H1 (cell line): ENCODE results near the gene PRDX2. TPM values are rescaled to one million over a fixed set of nuclear protein-coding genes. Genes with fewer than 3 reads are reported as not detected.

Experiments
- CREB1 ChIP-seq: IDR thresholded peaks from 2 replicates; pipeline ENCODE4 v1.6.1; 2012; ENCODE audit warnings: inconsistent platforms
- CTCF ChIP-seq, 3 experiments: IDR thresholded peaks; 1 replicate in 2 of 3; 2 replicates in 1 of 3; pipeline versions ENCODE4 v1.5.1 to v1.6.1; 2011; ENCODE audit warnings: low read length in 3 of 3, mild to moderate bottlenecking in 3 of 3, inconsistent platforms in 2 of 3, low read depth in 1 of 3, moderate library complexity in 1 of 3; ENCODE audit not compliant: insufficient read depth in 1 of 3; ENCODE audit errors: control extremely low read depth in 1 of 3
- EGR1 ChIP-seq: IDR thresholded peaks from 2 replicates; pipeline ENCODE4 v1.6.1; 2011; ENCODE audit warnings: low read depth, low read length, borderline replicate concordance
- HDAC2 ChIP-seq, 2 experiments: fragments of 300-600 bp in 1 of 2; sonication (generic) in 1 of 2; IDR thresholded peaks; 2 replicates each; pipeline ENCODE4 v1.6.1; 2011 to 2012; ENCODE audit warnings: low read depth in 2 of 2, low read length in 2 of 2, mild to moderate bottlenecking in 2 of 2, moderate library complexity in 2 of 2, borderline replicate concordance in 1 of 2, inconsistent platforms in 1 of 2
- NRF1 ChIP-seq: IDR thresholded peaks from 2 replicates; pipeline ENCODE4 v1.6.1; 2011; ENCODE audit warnings: mild to moderate bottlenecking, low read depth, low read length, improper control_type of control experiment
- TAF1 ChIP-seq: IDR thresholded peaks from 2 replicates; pipeline ENCODE4 v1.6.1; 2011; ENCODE audit warnings: mild to moderate bottlenecking, low read depth, low read length
- TEAD4 ChIP-seq: IDR thresholded peaks from 2 replicates; pipeline ENCODE4 v1.6.1; 2012; ENCODE audit warnings: low read depth, low read length, inconsistent platforms, mixed read lengths
- polyA plus RNA-seq, 7 experiments: library from polyadenylated mRNA; depleted of rRNA in 3 of 7; stranded (reverse) in 5 of 7; unstranded in 2 of 7; fragments of >200 nt in 5 of 7; fragments of 200-250 nt in 2 of 7; gene quantifications; 1 replicate in 5 of 7; 2 replicates in 1 of 7; 4 replicates in 1 of 7; pipeline versions ENCODE4 v1.2.1 to v1.2.3, GENCODE V29; 2011 to 2013; ENCODE audit warnings: missing spikeins in 2 of 7, mixed read lengths in 2 of 7
- total RNA-seq: library from RNA; stranded (reverse); fragmentation: NEBNext Ultra II Directional; extraction: Animal tissue kit (Norgen Biotek cat#: 25700); gene quantifications from 2 replicates; pipeline ENCODE4 v1.2.1, GENCODE V29; 2021
- TF ChIP-seq, protein P1 (sequence below): IDR thresholded peaks from 2 replicates; pipeline ENCODE4 v1.6.1; 2012; ENCODE audit warnings: inconsistent platforms
- TF ChIP-seq, protein P2 (sequence below): IDR thresholded peaks from 2 replicates; pipeline ENCODE4 v1.6.1; 2012; ENCODE audit warnings: inconsistent platforms
- TF ChIP-seq, protein P3 (sequence below): IDR thresholded peaks from 2 replicates; pipeline ENCODE4 v1.6.1; 2011; ENCODE audit warnings: low read depth, mild to moderate bottlenecking, low read length; ENCODE audit not compliant: insufficient read depth

The PRDX2 gene
- total and polyA plus RNA-seq, 2 of the 8 experiments (the other 6 are each of a cell fraction or from before 2014, with no cell fraction given), result 380 to 748 TPM

DNA sequence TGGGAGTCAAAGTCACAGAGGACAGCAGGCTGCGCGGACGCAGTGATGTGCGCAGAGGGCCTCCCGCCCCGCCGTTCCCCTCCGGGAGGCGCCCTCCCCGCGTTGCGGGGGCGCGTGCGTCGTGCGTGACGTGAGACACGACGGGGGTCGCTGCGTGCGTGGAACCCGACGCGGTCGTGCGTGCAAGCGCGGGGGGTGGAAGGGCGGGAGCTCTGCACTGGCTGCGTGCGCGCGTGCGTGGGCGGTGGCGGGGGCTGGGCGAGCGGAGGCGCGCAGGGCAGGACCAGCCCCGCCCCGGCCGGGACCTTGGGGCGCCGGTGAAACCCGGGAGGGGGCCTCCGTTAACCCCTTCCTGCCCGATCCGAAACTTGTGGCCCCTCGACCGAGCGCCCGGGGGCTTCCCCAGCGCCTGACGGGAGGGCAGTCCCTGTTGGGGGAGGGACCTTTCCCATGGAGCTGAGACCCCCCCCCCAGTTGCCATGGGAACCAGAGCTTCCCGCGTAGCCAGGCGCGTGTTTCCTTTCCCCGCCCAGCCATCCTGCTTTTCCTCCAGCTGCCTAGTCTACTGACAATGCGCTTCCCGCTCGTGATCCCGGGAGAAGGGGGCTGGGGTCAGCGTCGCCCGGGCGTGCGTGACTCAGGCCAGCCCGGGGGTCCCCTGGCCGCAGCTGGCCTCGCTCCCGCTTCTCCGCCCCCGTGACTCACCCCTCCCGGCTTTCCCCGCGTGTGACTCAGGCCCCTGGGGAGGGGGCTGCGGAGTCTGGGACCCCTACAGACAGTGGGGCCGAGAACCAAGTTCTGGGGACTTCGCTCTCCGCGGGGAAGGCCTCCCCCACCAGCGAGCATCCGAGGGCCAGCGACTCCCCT, 18.9 kb downstream of the PRDX2 start (continued):
- TF ChIP-seq CTCF (IDR thresholded peaks at IDR 0.05; ENCODE audit: control extremely low read depth in 1 of 3, insufficient read depth in 1 of 3, low read depth in 1 of 3, low read length in 3 of 3), result no peak
- TF ChIP-seq EGR1, result peak; percentile 93
- TF ChIP-seq TAF1, result no peak
- TF ChIP-seq NRF1, result no peak
- TF ChIP-seq HDAC2 (IDR thresholded peaks at IDR 0.05; ENCODE audit: borderline replicate concordance in 1 of 2, low read depth in 2 of 2, low read length in 2 of 2), result peak; percentile 65 to 93; a peak in 3 of 4 replicates
- TF ChIP-seq, protein P1, sequence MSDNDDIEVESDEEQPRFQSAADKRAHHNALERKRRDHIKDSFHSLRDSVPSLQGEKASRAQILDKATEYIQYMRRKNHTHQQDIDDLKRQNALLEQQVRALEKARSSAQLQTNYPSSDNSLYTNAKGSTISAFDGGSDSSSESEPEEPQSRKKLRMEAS, result peak; percentile 58; the same call in 1 of the 2 replicates
- TF ChIP-seq CREB1, result 0 out of 2 replicates have a peak, but pooled peaks have one; percentile 10
- TF ChIP-seq, protein P2, sequence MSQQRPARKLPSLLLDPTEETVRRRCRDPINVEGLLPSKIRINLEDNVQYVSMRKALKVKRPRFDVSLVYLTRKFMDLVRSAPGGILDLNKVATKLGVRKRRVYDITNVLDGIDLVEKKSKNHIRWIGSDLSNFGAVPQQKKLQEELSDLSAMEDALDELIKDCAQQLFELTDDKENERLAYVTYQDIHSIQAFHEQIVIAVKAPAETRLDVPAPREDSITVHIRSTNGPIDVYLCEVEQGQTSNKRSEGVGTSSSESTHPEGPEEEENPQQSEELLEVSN, result peak; percentile 65
- TF ChIP-seq, protein P3, sequence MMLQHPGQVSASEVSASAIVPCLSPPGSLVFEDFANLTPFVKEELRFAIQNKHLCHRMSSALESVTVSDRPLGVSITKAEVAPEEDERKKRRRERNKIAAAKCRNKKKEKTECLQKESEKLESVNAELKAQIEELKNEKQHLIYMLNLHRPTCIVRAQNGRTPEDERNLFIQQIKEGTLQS, result no peak
- no peak for TF ChIP-seq TEAD4
